Neural progenitor cell (in vitro differentiated cells): ENCODE data around the gene ZNF446. TPM values are rescaled to one million over a fixed set of nuclear protein-coding genes. Genes with fewer than 3 reads are reported as not detected.
A peak's percentile ranks its signal among the peaks of the same experiment; 100 is the strongest.

Experiments used
- DNase-seq: peaks from one replicate; pipeline ENCODE4 v3.0.0-alpha.2; 2016; ENCODE audit warnings: low spot score
- H2AFZ ChIP-seq: fragments of 200-600 bp; sonication (generic); replicated peaks from 2 replicates; pipeline ENCODE4 v1.6.1; 2016; ENCODE audit warnings: antibody characterized with exemption
- H3F3A ChIP-seq: fragments of 200-600 bp; sonication (generic); 2 replicates; pipeline ENCODE4 v1.6.1; 2016; ENCODE audit warnings: antibody characterized with exemption, low read depth
- H3K27ac ChIP-seq: fragments of 200-600 bp; sonication (generic); 2 replicates; pipeline ENCODE4 v1.5.1; 2016; ENCODE audit warnings: mild to moderate bottlenecking
- H3K27me3 ChIP-seq: fragments of 200-600 bp; sonication (generic); 2 replicates; pipeline ENCODE4 v1.6.1; 2016; ENCODE audit warnings: mild to moderate bottlenecking, moderate library complexity
- H3K36me3 ChIP-seq: fragments of 200-600 bp; sonication (generic); 2 replicates; pipeline ENCODE4 v1.5.1; 2016
- H3K4me1 ChIP-seq: fragments of 200-600 bp; sonication (generic); 2 replicates; pipeline ENCODE4 v1.6.1; 2016; ENCODE audit warnings: mixed run types
- H3K4me2 ChIP-seq: fragments of 200-600 bp; sonication (generic); 2 replicates; pipeline ENCODE4 v1.6.1; 2016
- H3K4me3 ChIP-seq: fragments of 200-600 bp; sonication (generic); 2 replicates; pipeline ENCODE4 v1.5.1; 2016
- H3K79me2 ChIP-seq: fragments of 200-600 bp; sonication (generic); 2 replicates; pipeline ENCODE4 v1.6.1; 2016; ENCODE audit warnings: low read depth
- H3K9ac ChIP-seq: fragments of 200-600 bp; sonication (generic); 2 replicates; pipeline ENCODE4 v1.6.1; 2016
- H3K9me3 ChIP-seq: fragments of 200-600 bp; sonication (generic); 2 replicates; pipeline ENCODE4 v1.5.1; 2016; ENCODE audit warnings: low read depth
- H4K20me1 ChIP-seq: fragments of 200-600 bp; sonication (generic); 2 replicates; pipeline ENCODE4 v1.6.1; 2016; ENCODE audit warnings: low read depth
- H3K27ac Mint-ChIP-seq: 3 replicates; pipeline ENCODE4 v1.8.0; 2021; ENCODE audit warnings: mixed read lengths
- H3K27me3 Mint-ChIP-seq: 2 replicates; pipeline ENCODE4 v1.8.0; 2022; ENCODE audit warnings: low read depth, mild to moderate bottlenecking, inconsistent platforms, moderate library complexity, mixed read lengths; ENCODE audit not compliant: insufficient read depth
- H3K36me3 Mint-ChIP-seq: 3 replicates; pipeline ENCODE4 v1.8.0; 2021; ENCODE audit warnings: mixed read lengths
- H3K4me1 Mint-ChIP-seq: 3 replicates; pipeline ENCODE4 v1.8.0; 2021; ENCODE audit warnings: mixed read lengths
- H3K4me3 Mint-ChIP-seq: 3 replicates; pipeline ENCODE4 v1.8.0; 2021; ENCODE audit warnings: mild to moderate bottlenecking, moderate library complexity, mixed read lengths
- H3K9me3 Mint-ChIP-seq: 3 replicates; pipeline ENCODE4 v1.8.0; 2020; ENCODE audit warnings: mixed read lengths
- EZH2 ChIP-seq: fragments of 200-600 bp; sonication (generic); IDR thresholded peaks from 2 replicates; pipeline ENCODE4 v1.6.1; 2017; ENCODE audit warnings: antibody characterized with exemption, mild to moderate bottlenecking, moderate library complexity
- EZH2phosphoT487 ChIP-seq: fragments of 200-600 bp; sonication (generic); IDR thresholded peaks from 2 replicates; pipeline ENCODE4 v1.6.1; 2017; ENCODE audit warnings: antibody characterized with exemption
- total RNA-seq: library from RNA; depleted of rRNA; stranded (reverse); fragments of >200 nt; gene quantifications from 2 replicates; pipeline ENCODE4 v1.2.3, GENCODE V29; 2015; ENCODE audit warnings: low replicate concordance
- TF ChIP-seq, protein P1 (sequence below): fragments of 200-600 bp; sonication (generic); IDR thresholded peaks from 2 replicates; pipeline ENCODE4 v1.5.1; 2017; ENCODE audit warnings: antibody characterized with exemption, mild to moderate bottlenecking

ZNF446 gene
- total RNA-seq, 1 donor from 2014 or later = 4.4 TPM

DNA sequence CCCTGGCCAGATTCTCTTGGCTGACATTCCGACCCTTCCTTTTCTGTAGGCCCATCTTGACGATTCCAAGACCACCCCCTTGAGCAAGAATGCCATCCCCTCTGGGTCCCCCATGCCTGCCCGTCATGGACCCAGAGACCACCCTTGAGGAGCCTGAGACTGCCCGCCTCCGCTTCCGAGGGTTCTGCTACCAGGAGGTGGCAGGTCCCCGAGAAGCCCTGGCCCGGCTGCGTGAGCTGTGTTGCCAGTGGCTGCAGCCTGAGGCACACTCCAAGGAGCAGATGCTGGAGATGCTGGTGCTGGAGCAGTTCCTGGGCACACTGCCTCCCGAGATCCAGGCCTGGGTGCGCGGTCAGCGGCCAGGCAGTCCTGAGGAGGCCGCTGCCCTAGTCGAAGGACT, 978 bp downstream of the ZNF446 start:
- H3K27me3 Mint-ChIP-seq = peaks cover 7% of the 10 kb centered on the region
- Histone ChIP-seq H3K9me3 (no peaks in the 10 kb centered on the region), H3K4me3 (peak overlapping the region; percentile 60), H4K20me1 (no peaks in the 10 kb centered on the region), H3K4me2 (peak overlapping the region; percentile 91), H3K36me3 (no peaks in the 10 kb centered on the region), H3K79me2 (no peaks in the 10 kb centered on the region), H3K4me1 (peaks cover 9% of the 10 kb centered on the region), H3K9ac (peak overlapping the region; percentile 48), H2AFZ (no peak overlapping the region), H3K27me3 (no peaks in the 10 kb centered on the region), H3K27ac (no peak overlapping the region), H3F3A (peaks cover 22% of the 10 kb centered on the region)
- H3K4me1 Mint-ChIP-seq = peaks cover 15% of the 10 kb centered on the region
- TF ChIP-seq, protein P1, sequence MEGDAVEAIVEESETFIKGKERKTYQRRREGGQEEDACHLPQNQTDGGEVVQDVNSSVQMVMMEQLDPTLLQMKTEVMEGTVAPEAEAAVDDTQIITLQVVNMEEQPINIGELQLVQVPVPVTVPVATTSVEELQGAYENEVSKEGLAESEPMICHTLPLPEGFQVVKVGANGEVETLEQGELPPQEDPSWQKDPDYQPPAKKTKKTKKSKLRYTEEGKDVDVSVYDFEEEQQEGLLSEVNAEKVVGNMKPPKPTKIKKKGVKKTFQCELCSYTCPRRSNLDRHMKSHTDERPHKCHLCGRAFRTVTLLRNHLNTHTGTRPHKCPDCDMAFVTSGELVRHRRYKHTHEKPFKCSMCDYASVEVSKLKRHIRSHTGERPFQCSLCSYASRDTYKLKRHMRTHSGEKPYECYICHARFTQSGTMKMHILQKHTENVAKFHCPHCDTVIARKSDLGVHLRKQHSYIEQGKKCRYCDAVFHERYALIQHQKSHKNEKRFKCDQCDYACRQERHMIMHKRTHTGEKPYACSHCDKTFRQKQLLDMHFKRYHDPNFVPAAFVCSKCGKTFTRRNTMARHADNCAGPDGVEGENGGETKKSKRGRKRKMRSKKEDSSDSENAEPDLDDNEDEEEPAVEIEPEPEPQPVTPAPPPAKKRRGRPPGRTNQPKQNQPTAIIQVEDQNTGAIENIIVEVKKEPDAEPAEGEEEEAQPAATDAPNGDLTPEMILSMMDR = no peak
- TF ChIP-seq EZH2 (no peak), EZH2phosphoT487 (no peak)
- H3K4me3 Mint-ChIP-seq = peak overlapping the region; percentile 96
- peak overlapping the region; percentile 4 for H3K27ac Mint-ChIP-seq
- DNase-seq = no peak
- H3K9me3 Mint-ChIP-seq = no peaks in the 10 kb centered on the region
- peaks cover 9% of the 10 kb centered on the region for H3K36me3 Mint-ChIP-seq

DNA sequence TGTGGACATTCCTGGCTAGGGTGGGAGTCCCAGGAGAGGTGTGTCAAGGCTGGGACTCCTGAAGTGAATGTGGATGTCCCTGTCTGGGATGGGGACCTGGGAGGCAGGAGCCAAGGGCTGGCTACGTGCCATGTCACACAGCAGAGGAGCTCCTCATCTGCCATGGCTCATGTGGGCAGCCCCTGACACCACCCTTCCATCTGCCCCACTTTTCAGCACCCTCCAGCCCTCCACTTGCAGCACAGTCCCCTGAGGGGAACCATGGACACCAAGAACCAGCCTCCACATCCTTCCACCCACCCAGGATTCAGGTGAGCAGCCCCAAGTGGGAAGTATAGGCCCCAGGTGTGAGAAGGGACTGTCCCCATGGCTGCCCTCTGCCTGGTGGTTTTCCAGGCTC, 1.7 kb downstream of the ZNF446 start:
- no peaks in the 10 kb centered on the region for H4K20me1 ChIP-seq
- H3K36me3 ChIP-seq = no peaks in the 10 kb centered on the region
- Mint-ChIP-seq H3K27ac (no peak overlapping the region), H3K27me3 (peaks cover 7% of the 10 kb centered on the region), H3K9me3 (no peaks in the 10 kb centered on the region), H3K36me3 (peaks cover 8% of the 10 kb centered on the region), H3K4me1 (peaks cover 15% of the 10 kb centered on the region), H3K4me3 (no peak overlapping the region)
- H3K27me3 ChIP-seq = no peaks in the 10 kb centered on the region
- H3F3A ChIP-seq = peaks cover 22% of the 10 kb centered on the region
- DNase-seq = no peak
- H3K4me1 ChIP-seq = peaks cover 9% of the 10 kb centered on the region
- no peak for TF ChIP-seq EZH2phosphoT487
- TF ChIP-seq EZH2 = no peak
- TF ChIP-seq, protein P1 = no peak
- no peak overlapping the region for H3K4me2 ChIP-seq
- H3K9ac ChIP-seq = no peak overlapping the region
- H3K79me2 ChIP-seq = no peaks in the 10 kb centered on the region
- no peak overlapping the region for H3K4me3 ChIP-seq
- H3K27ac ChIP-seq = no peak overlapping the region
- no peaks in the 10 kb centered on the region for H3K9me3 ChIP-seq
- no peak overlapping the region for H2AFZ ChIP-seq

- H3K4me2 ChIP-seq = no peak overlapping the region
- H3K4me1 ChIP-seq = peaks cover 9% of the 10 kb centered on the region
- H3K79me2 ChIP-seq = no peaks in the 10 kb centered on the region
- TF ChIP-seq EZH2phosphoT487 (no peak), EZH2 (no peak)
- TF ChIP-seq, protein P1 = no peak
- peak overlapping the region; percentile 55 for H3K4me3 Mint-ChIP-seq
- peaks cover 8% of the 10 kb centered on the region for H3K36me3 Mint-ChIP-seq
- peaks cover 22% of the 10 kb centered on the region for H3F3A ChIP-seq
- no peak overlapping the region for H3K9ac ChIP-seq
- H3K27ac Mint-ChIP-seq = no peak overlapping the region
- H3K27ac ChIP-seq = no peak overlapping the region
- H4K20me1 ChIP-seq = no peaks in the 10 kb centered on the region
- peaks cover 7% of the 10 kb centered on the region for H3K27me3 Mint-ChIP-seq
- H3K9me3 Mint-ChIP-seq = no peaks in the 10 kb centered on the region
- no peaks in the 10 kb centered on the region for H3K9me3 ChIP-seq
- DNase-seq = no peak
- H3K4me1 Mint-ChIP-seq = peaks cover 15% of the 10 kb centered on the region
- no peak overlapping the region for H3K4me3 ChIP-seq
- H3K36me3 ChIP-seq = no peaks in the 10 kb centered on the region
- no peak overlapping the region for H2AFZ ChIP-seq
- no peaks in the 10 kb centered on the region for H3K27me3 ChIP-seq
Observed at GRCh38 chr19:58479303-58479702, 3.2 kb downstream of the ZNF446 start.
